Lung (tissue), 12 donors: ENCODE data around the gene PACRGL. TPM values are rescaled to one million over a fixed set of nuclear protein-coding genes. Genes with fewer than 3 reads are reported as not detected.

Experiments used
- ATAC-seq: fragments of 200-7000 bp; cut with Tn5 transposase; one replicate; pipeline ENCODE4 v1.9.1; 2020; ENCODE audit warnings: moderate number of reproducible peaks; ENCODE audit not compliant: insufficient read depth, low FRiP score
- DNase-seq, 3 donors: peaks; one replicate each; pipeline ENCODE4 v3.0.0-alpha.2; 2013 to 2017
- H3K27ac ChIP-seq, 2 donors: one replicate each; pipeline ENCODE4 v1.5.1; 2013; ENCODE audit warnings: mild to moderate bottlenecking in 2 of 2, moderate library complexity in 2 of 2, control low read depth in 1 of 2, inconsistent platforms in 1 of 2, low read depth in 1 of 2, low read length in 1 of 2
- H3K27me3 ChIP-seq, 3 donors: one replicate each; pipeline ENCODE4 v1.5.1; 2013; ENCODE audit warnings: low read length in 2 of 3; ENCODE audit not compliant: control insufficient read depth in 3 of 3, insufficient read depth in 3 of 3
- H3K36me3 ChIP-seq, 4 donors: one replicate each; pipeline ENCODE4 v1.5.1; 2013; ENCODE audit warnings: low read length in 4 of 4, mild to moderate bottlenecking in 1 of 4, moderate library complexity in 1 of 4; ENCODE audit not compliant: control insufficient read depth in 4 of 4, insufficient read depth in 4 of 4
- H3K4me1 ChIP-seq, 5 donors: one replicate each; pipeline ENCODE4 v1.5.1; 2013; ENCODE audit warnings: low read length in 5 of 5, mild to moderate bottlenecking in 2 of 5, moderate library complexity in 1 of 5; ENCODE audit not compliant: control insufficient read depth in 5 of 5, insufficient read depth in 5 of 5
- H3K4me3 ChIP-seq: one replicate; pipeline ENCODE4 v1.5.1; 2013; ENCODE audit warnings: mild to moderate bottlenecking, control low read depth, moderate library complexity
- H3K9ac ChIP-seq, 2 donors: one replicate each; pipeline ENCODE4 v1.5.1; 2013; ENCODE audit warnings: low read length in 2 of 2, control low read depth in 1 of 2; ENCODE audit not compliant: insufficient read depth in 1 of 2
- H3K9me3 ChIP-seq, 4 donors: one replicate each; pipeline ENCODE4 v1.5.1; 2013; ENCODE audit warnings: low read length in 3 of 4, mild to moderate bottlenecking in 1 of 4, moderate library complexity in 1 of 4; ENCODE audit not compliant: control insufficient read depth in 4 of 4, insufficient read depth in 3 of 4
- CTCF ChIP-seq: IDR thresholded peaks from 2 replicates; pipeline ENCODE4 v1.5.1; 2012; ENCODE audit warnings: mild to moderate bottlenecking; ENCODE audit errors: control extremely low read depth, extremely low read depth
- WGBS, 2 donors: extraction: QIAGEN DNeasy Blood & Tissue Kit; methylation state at CpG; one replicate each; pipeline ENCODE4 v1.1.7; 2013; 5-methylcytosine and 5-hydroxymethylcytosine counted together
- polyA plus RNA-seq, 2 donors: library from polyadenylated mRNA; stranded (reverse); fragments of 200-250 nt; gene quantifications; one replicate each; pipeline ENCODE4 v1.2.1, GENCODE V29; 2013
- total RNA-seq, 2 donors: library from RNA; depleted of rRNA in 1 of 2; stranded (reverse); fragments of >200 nt in 1 of 2; gene quantifications; one replicate each; pipeline ENCODE4 v1.2.1, GENCODE V29; 2014 to 2021
- donor health status: control.
- donor health status: control.
- donor health status: Bipolar disorder and iron deficiency.
- donor health status: healthy.
- donor health status: DM: yes; HTN: yes; CAD: no.

PACRGL gene
- total and polyA plus RNA-seq, 4 donors = 9.1 to 34.6 (median 16.2) TPM

GRCh38 chr4:20684852-20685763 lies 15.2 kb upstream of the PACRGL start:
- Histone ChIP-seq H3K9me3 (no peaks in the 10 kb centered on the region), H3K4me3 (no peak overlapping the region), H3K27me3 (peaks cover 0 to 3% (median 0%) of the 10 kb centered on the region in 3 donors), H3K4me1 (peaks cover 0 to 41% (median 10%) of the 10 kb centered on the region in 5 donors), H3K36me3 (no peaks in the 10 kb centered on the region), H3K27ac (no peak overlapping the region), H3K9ac (peak overlapping the region in 1 of 2 donors; percentile 57)
- ATAC-seq (peak; percentile 54), DNase-seq (peak; percentile 15 to 84 (median 81))
- TF ChIP-seq CTCF = peak; percentile 40
- 32 to 42% methylated on average over 6 of the region's 6 CpGs for WGBS, 2 donors

- Histone ChIP-seq H3K4me1 (peaks cover 0 to 24% (median 10%) of the 10 kb centered on the region in 5 donors), H3K36me3 (no peaks in the 10 kb centered on the region), H3K27me3 (peaks cover 0 to 3% (median 0%) of the 10 kb centered on the region in 3 donors), H3K4me3 (no peak overlapping the region), H3K27ac (no peak overlapping the region), H3K9me3 (no peaks in the 10 kb centered on the region), H3K9ac (no peak overlapping the region)
- WGBS, 2 donors = 55 to 71% methylated on average over 3 of the region's 3 CpGs
- DNase-seq (peak in 1 of 3 donors; percentile 40), ATAC-seq (no peak)
- no peak for TF ChIP-seq CTCF
Observed at GRCh38 chr4:20687864-20688263, 12.4 kb upstream of the PACRGL start.

- ATAC-seq (no peak), DNase-seq (no peak)
- no peak for TF ChIP-seq CTCF
- no peaks in the 10 kb centered on the region for H3K36me3 ChIP-seq
- no peaks in the 10 kb centered on the region for H3K9me3 ChIP-seq
- 91 to 94% methylated on average over 1 of the region's 1 CpG for WGBS, 2 donors
- H3K4me3 ChIP-seq = no peak overlapping the region
- H3K27me3 ChIP-seq = no peaks in the 10 kb centered on the region
- no peak overlapping the region for H3K9ac ChIP-seq
- H3K27ac ChIP-seq = no peak overlapping the region
- H3K4me1 ChIP-seq = peaks cover 2 to 27% (median 10%) of the 10 kb centered on the region in 5 donors
Observed at GRCh38 chr4:20696815-20697214, 3.4 kb upstream of the PACRGL start.
